NK-92 (cell line): ENCODE data around the gene PHKG1.
A peak's percentile ranks its signal among the peaks of the same experiment; 100 is the strongest.
"Not testable (repeated sequence)": the region's sequence is repeated elsewhere in the genome, so short reads cannot be mapped to it uniquely, and the experiment has no call there.

Experiments used
- DNase-seq: peaks from one replicate; lab custom pipeline; 2025; ENCODE audit not compliant: unreplicated experiment; lab: John Stamatoyannopoulos, UW

PHKG1 gene

GRCh38 chr7:56092789-56093531, at the start of gene PHKG1:
Gene PHKG1 (minus strand): TSS chr7:56092952. CDS start chr7:56088941, 4,011 bp downstream.
- no peak for DNase-seq

- DNase-seq: not testable (repeated sequence)
Observed at GRCh38 chr7:56131062-56131461, 38.3 kb upstream of the PHKG1 start.

GRCh38 chr7:56127241-56127975, 34.7 kb upstream of the PHKG1 start:
- no peak for DNase-seq

GRCh38 chr7:56125831-56126230, 33.1 kb upstream of the PHKG1 start:
- DNase-seq: no peak

GRCh38 chr7:56124981-56125380, 32.2 kb upstream of the PHKG1 start:
- DNase-seq: no peak

- no peak for DNase-seq
Observed at GRCh38 chr7:56121440-56121839, 28.7 kb upstream of the PHKG1 start.

GRCh38 chr7:56115852-56116538, 23.2 kb upstream of the PHKG1 start, which contains the start of gene NUPR2:
Gene NUPR2 (minus strand): TSS chr7:56116417. CDS start chr7:56116314, 103 bp downstream.
- DNase-seq: no peak

GRCh38 chr7:56112244-56112643, 19.5 kb upstream of the PHKG1 start:
- DNase-seq: not testable (repeated sequence)

- DNase-seq: no peak
Observed at GRCh38 chr7:56110611-56111010, 17.9 kb upstream of the PHKG1 start.

- DNase-seq: no peak
Observed at GRCh38 chr7:56107954-56108258, 15.2 kb upstream of the PHKG1 start.

GRCh38 chr7:56106108-56107073, 13.6 kb upstream of the PHKG1 start, which contains the start of gene CHCHD2:
Gene CHCHD2 (minus strand): TSS chr7:56106476. CDS start chr7:56106413, 63 bp downstream.
- DNase-seq: peak; percentile 61

GRCh38 chr7:56105508-56105907, 12.8 kb upstream of the PHKG1 start:
- DNase-seq: no peak

- not testable (repeated sequence) for DNase-seq
Observed at GRCh38 chr7:56104138-56104537, 11.4 kb upstream of the PHKG1 start.

GRCh38 chr7:56099653-56100052, 6.9 kb upstream of the PHKG1 start:
- no peak for DNase-seq

GRCh38 chr7:56098187-56099008, 5.6 kb upstream of the PHKG1 start:
- DNase-seq: not testable (repeated sequence)

- no peak for DNase-seq
Observed at GRCh38 chr7:56097700-56098099, 4.9 kb upstream of the PHKG1 start.

- DNase-seq: not testable (repeated sequence)
Observed at GRCh38 chr7:56092388-56092787, 364 bp downstream of the PHKG1 start.

GRCh38 chr7:56091591-56091990, 1.2 kb downstream of the PHKG1 start:
- DNase-seq: no peak

- no peak for DNase-seq
Observed at GRCh38 chr7:56087445-56087844, 5.3 kb downstream of the PHKG1 start.

- no peak for DNase-seq
Observed at GRCh38 chr7:56086761-56087160, 6.0 kb downstream of the PHKG1 start.
